ENCODE measurements around the gene NR1H3. TPM values are rescaled to one million over a fixed set of nuclear protein-coding genes. Genes with fewer than 3 reads are reported as not detected.

NR1H3 gene
- total RNA-seq, result 2.8 and 3.2 TPM in 2 replicates

GRCh38 chr11:47257517-47258316, at the start of gene NR1H3:
Gene NR1H3 (plus strand): TSS chr11:47257996. CDS start chr11:47259217, 1,221 bp downstream.

GRCh38 chr11:47248664-47249377, 9.0 kb upstream of the NR1H3 start, which contains the start of gene ACP2:
Gene ACP2 (minus strand): TSS chr11:47248814. CDS start chr11:47248789, 25 bp downstream.

GRCh38 chr11:47269829-47270305, 12.1 kb downstream of the NR1H3 start, which contains the start of gene MADD:
Gene MADD (plus strand): TSS chr11:47270133.

Other genes starting within 250 kb of the NR1H3 start
- gene ARFGAP2, start 81.1 kb upstream of the NR1H3 start, total RNA-seq, result 113 and 145 TPM in 2 replicates
- 13.0 and 14.6 TPM in 2 replicates for gene PACSIN3, start 71.6 kb upstream of the NR1H3 start, total RNA-seq
- 85.0 and 103 TPM in 2 replicates for gene DDB2, start 43.0 kb upstream of the NR1H3 start, total RNA-seq
- 23.5 and 27.3 TPM in 2 replicates for gene ACP2, start 9.2 kb upstream of the NR1H3 start, total RNA-seq
- 20.5 and 25.5 TPM in 2 replicates for gene MADD, start 12.1 kb downstream of the NR1H3 start, total RNA-seq
- not detected in 2 replicates for gene MYBPC3, start 94.7 kb downstream of the NR1H3 start, total RNA-seq
- not detected in 2 replicates for gene SPI1, start 120.6 kb downstream of the NR1H3 start, total RNA-seq
- 49.7 and 51.1 TPM in 2 replicates for gene SLC39A13, start 150.6 kb downstream of the NR1H3 start, total RNA-seq
- 165 and 178 TPM in 2 replicates for gene PSMC3, start 168.4 kb downstream of the NR1H3 start, total RNA-seq
- gene RAPSN, start 191.1 kb downstream of the NR1H3 start, total RNA-seq, result 0.07 and 0.13 TPM in 2 replicates

Data from thoracic aorta endothelial cell (primary cell).